Brain microvascular endothelial cell (primary cell): ENCODE measurements around the gene KCNG1.

ENCODE experiments used
- DNase-seq: peaks from one replicate; pipeline ENCODE4 v3.0.0-alpha.2; 2020
- H3K27ac ChIP-seq: fragments of 250-450 bp; sonication (Bioruptor Pico); 2 replicates; pipeline ENCODE4 v1.5.1; 2020; ENCODE audit warnings: mild to moderate bottlenecking, moderate library complexity
- H3K27me3 ChIP-seq: fragments of 250-450 bp; sonication (Bioruptor Pico); replicated peaks from 2 replicates; pipeline ENCODE4 v1.5.1; 2020; ENCODE audit warnings: mild to moderate bottlenecking
- H3K36me3 ChIP-seq: fragments of 250-450 bp; sonication (Bioruptor Pico); replicated peaks from 2 replicates; pipeline ENCODE4 v1.5.1; 2020; ENCODE audit warnings: mild to moderate bottlenecking
- H3K4me3 ChIP-seq: 2 replicates; pipeline ENCODE4 v1.5.1; 2011; ENCODE audit warnings: low read depth, mild to moderate bottlenecking, control low read depth, low read length, moderate library complexity
- CTCF ChIP-seq: IDR thresholded peaks from 2 replicates; pipeline ENCODE4 v1.5.1; 2011; ENCODE audit warnings: low read depth, mild to moderate bottlenecking, moderate library complexity, low read length, control low read depth, inconsistent platforms; ENCODE audit errors: missing control alignments
- in situ Hi-C: cut with HindIII; loops from 2 replicates; pipeline ENCODE4 v1.10.0; 2017; ENCODE audit warnings: low sequenced_read_pairs, low pct_ligation_motif_present

Gene KCNG1

GRCh38 chr20:51027035-51027795, 4.3 kb upstream of the KCNG1 start:
- H3K27me3 ChIP-seq, result peaks cover 6% of the 10 kb centered on the region
- in situ Hi-C loops, result no loop called here

GRCh38 chr20:51026269-51026668, 3.4 kb upstream of the KCNG1 start:
- in situ Hi-C loops, result no loop called here
- no peak for DNase-seq
- no peak overlapping the region for H3K27ac ChIP-seq
- TF ChIP-seq CTCF, result no peak
- H3K36me3 ChIP-seq, result no peaks in the 10 kb centered on the region
- H3K4me3 ChIP-seq, result no peak overlapping the region
- peaks cover 6% of the 10 kb centered on the region for H3K27me3 ChIP-seq

More at GRCh38 chr20:51027035-51027795, 4.3 kb upstream of the KCNG1 start:
- no peak for TF ChIP-seq CTCF
- no peak for DNase-seq
- Histone ChIP-seq H3K4me3 (no peak overlapping the region), H3K27ac (no peak overlapping the region), H3K36me3 (no peaks in the 10 kb centered on the region)

- TF ChIP-seq CTCF, result no peak
- Histone ChIP-seq H3K27me3 (peaks cover 6% of the 10 kb centered on the region), H3K27ac (no peak overlapping the region), H3K36me3 (peaks cover 11% of the 10 kb centered on the region), H3K4me3 (no peak overlapping the region)
- DNase-seq, result no peak
- in situ Hi-C loops, result no loop called here
Measured at GRCh38 chr20:51024761-51025160, 1.9 kb upstream of the KCNG1 start.

GRCh38 chr20:51023617-51024155, 779 bp upstream of the KCNG1 start:
- H3K4me3 ChIP-seq, result peak overlapping the region; percentile 88
- in situ Hi-C loops, result no loop called here
- no peak for DNase-seq
- no peaks in the 10 kb centered on the region for H3K27me3 ChIP-seq
- TF ChIP-seq CTCF, result no peak
- H3K27ac ChIP-seq, result no peak overlapping the region
- H3K36me3 ChIP-seq, result peaks cover 16% of the 10 kb centered on the region

- no peaks in the 10 kb centered on the region for H3K27me3 ChIP-seq
- peak overlapping the region; percentile 88 for H3K4me3 ChIP-seq
- TF ChIP-seq CTCF, result no peak
- H3K27ac ChIP-seq, result peak overlapping the region; percentile 79
- DNase-seq, result no peak
- peaks cover 25% of the 10 kb centered on the region for H3K36me3 ChIP-seq
- in situ Hi-C loops, result no loop called here
Measured at GRCh38 chr20:51022227-51022802, 592 bp downstream of the KCNG1 start.
